ENCODE results near the gene MC2R. TPM values are rescaled to one million over a fixed set of nuclear protein-coding genes. Genes with fewer than 3 reads are reported as not detected.

MC2R gene
- total and polyA plus RNA-seq, 2 donors (not counting 1 experiment from before 2014, with no cell fraction given): not detected

DNA sequence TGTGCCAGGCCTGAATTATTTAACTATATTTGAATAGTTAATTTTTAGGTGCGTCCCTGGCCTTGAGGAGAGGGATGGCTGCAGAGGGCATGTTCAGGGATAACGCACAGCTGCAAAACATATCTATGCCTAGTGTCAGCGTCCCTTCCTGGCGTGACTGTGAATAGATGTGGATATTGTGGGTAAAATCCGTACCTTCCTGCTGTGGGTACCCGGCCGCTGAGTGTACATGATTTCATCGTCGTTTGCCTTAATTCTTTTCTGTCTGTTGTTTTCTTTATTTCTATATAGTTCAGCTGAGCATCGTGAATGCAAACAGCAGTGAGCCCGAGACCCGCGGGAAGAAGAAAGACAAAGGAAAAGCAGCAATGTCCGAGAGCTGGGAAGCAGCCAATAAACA lies 25.0 kb upstream of the MC2R start:
- no peaks in the 10 kb centered on the region for H3K79me2 ChIP-seq (ENCODE audit: control insufficient read depth, insufficient read depth, low read length)
- no peaks in the 10 kb centered on the region for H3K4me1 ChIP-seq (ENCODE audit: control insufficient read depth, extremely low read depth, insufficient read depth, low read length)
- no peaks in the 10 kb centered on the region for H3K9me3 ChIP-seq (ENCODE audit: control insufficient read depth, insufficient read depth, low read depth, low read length)
- no peaks in the 10 kb centered on the region for H3K27me3 ChIP-seq (ENCODE audit: control insufficient read depth, insufficient read depth, low read length)
- no peak for DNase-seq (ENCODE audit: low read depth in 2 of 2)
- no peak overlapping the region for H2AFZ ChIP-seq (ENCODE audit: low read length)
- TF ChIP-seq, protein P1, sequence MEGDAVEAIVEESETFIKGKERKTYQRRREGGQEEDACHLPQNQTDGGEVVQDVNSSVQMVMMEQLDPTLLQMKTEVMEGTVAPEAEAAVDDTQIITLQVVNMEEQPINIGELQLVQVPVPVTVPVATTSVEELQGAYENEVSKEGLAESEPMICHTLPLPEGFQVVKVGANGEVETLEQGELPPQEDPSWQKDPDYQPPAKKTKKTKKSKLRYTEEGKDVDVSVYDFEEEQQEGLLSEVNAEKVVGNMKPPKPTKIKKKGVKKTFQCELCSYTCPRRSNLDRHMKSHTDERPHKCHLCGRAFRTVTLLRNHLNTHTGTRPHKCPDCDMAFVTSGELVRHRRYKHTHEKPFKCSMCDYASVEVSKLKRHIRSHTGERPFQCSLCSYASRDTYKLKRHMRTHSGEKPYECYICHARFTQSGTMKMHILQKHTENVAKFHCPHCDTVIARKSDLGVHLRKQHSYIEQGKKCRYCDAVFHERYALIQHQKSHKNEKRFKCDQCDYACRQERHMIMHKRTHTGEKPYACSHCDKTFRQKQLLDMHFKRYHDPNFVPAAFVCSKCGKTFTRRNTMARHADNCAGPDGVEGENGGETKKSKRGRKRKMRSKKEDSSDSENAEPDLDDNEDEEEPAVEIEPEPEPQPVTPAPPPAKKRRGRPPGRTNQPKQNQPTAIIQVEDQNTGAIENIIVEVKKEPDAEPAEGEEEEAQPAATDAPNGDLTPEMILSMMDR (conservative IDR thresholded peaks at IDR 0.05 in 1 of 2, IDR thresholded peaks at IDR 0.05 in 1 of 2; ENCODE audit: low read depth in 1 of 2, low read length in 2 of 2): no peak
- no peak for TF ChIP-seq EZH2 (IDR thresholded peaks at IDR 0.05; ENCODE audit: low read length, missing control alignments)
- no peak overlapping the region for H3K4me3 ChIP-seq (replicated peaks in 1 of 4; ENCODE audit: control extremely low read depth in 1 of 4, insufficient read depth in 1 of 4, low read depth in 3 of 4, low read length in 4 of 4)
- H3K27ac ChIP-seq (ENCODE audit: insufficient read depth, low read length): no peak overlapping the region
- no peaks in the 10 kb centered on the region for H3K36me3 ChIP-seq (ENCODE audit: control insufficient read depth, insufficient read depth, low read length)
- H3K9ac ChIP-seq (ENCODE audit: insufficient read depth, low read length): no peak overlapping the region
- H3K4me2 ChIP-seq (ENCODE audit: extremely low read depth, insufficient read depth, low read length): no peak overlapping the region
- no peaks in the 10 kb centered on the region for H4K20me1 ChIP-seq (ENCODE audit: control insufficient read depth, extremely low read depth, insufficient read depth, low read length)

DNA sequence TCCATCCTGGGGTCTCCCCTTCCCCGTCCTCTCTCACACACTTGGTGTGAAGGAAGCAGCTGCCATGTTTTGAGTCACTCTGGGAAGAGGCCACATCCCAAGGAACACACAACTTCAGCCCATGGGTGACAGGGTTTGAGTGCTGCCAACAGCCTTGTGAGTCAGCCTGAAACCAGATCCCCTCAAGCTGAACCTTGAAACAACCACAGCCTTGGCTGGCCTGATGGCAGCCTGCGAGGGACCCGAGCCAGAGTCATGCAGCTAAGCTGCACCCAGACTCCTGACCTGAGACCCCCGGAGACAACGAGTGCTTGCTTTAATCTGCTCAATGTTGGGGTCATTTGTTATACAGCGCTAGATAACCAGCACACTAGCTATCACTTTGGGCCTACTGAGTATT lies 19.3 kb upstream of the MC2R start:
- DNase-seq (ENCODE audit: low read depth in 2 of 2): no peak
- Histone ChIP-seq H4K20me1 (ENCODE audit: control insufficient read depth, extremely low read depth, insufficient read depth, low read length) (no peaks in the 10 kb centered on the region), H3K4me2 (ENCODE audit: extremely low read depth, insufficient read depth, low read length) (no peak overlapping the region), H3K79me2 (ENCODE audit: control insufficient read depth, insufficient read depth, low read length) (no peaks in the 10 kb centered on the region), H3K27me3 (ENCODE audit: control insufficient read depth, insufficient read depth, low read length) (no peaks in the 10 kb centered on the region), H3K36me3 (ENCODE audit: control insufficient read depth, insufficient read depth, low read length) (no peaks in the 10 kb centered on the region), H3K27ac (ENCODE audit: insufficient read depth, low read length) (no peak overlapping the region), H3K4me1 (ENCODE audit: control insufficient read depth, extremely low read depth, insufficient read depth, low read length) (no peaks in the 10 kb centered on the region), H3K4me3 (replicated peaks in 1 of 4; ENCODE audit: control extremely low read depth in 1 of 4, insufficient read depth in 1 of 4, low read depth in 3 of 4, low read length in 4 of 4) (no peak overlapping the region), H3K9ac (ENCODE audit: insufficient read depth, low read length) (no peak overlapping the region), H3K9me3 (ENCODE audit: control insufficient read depth, insufficient read depth, low read depth, low read length) (no peaks in the 10 kb centered on the region), H2AFZ (ENCODE audit: low read length) (no peak overlapping the region)
- TF ChIP-seq EZH2 (IDR thresholded peaks at IDR 0.05; ENCODE audit: low read length, missing control alignments): no peak
- TF ChIP-seq, protein P1 (conservative IDR thresholded peaks at IDR 0.05 in 1 of 2, IDR thresholded peaks at IDR 0.05 in 1 of 2; ENCODE audit: low read depth in 1 of 2, low read length in 2 of 2): no peak

DNA sequence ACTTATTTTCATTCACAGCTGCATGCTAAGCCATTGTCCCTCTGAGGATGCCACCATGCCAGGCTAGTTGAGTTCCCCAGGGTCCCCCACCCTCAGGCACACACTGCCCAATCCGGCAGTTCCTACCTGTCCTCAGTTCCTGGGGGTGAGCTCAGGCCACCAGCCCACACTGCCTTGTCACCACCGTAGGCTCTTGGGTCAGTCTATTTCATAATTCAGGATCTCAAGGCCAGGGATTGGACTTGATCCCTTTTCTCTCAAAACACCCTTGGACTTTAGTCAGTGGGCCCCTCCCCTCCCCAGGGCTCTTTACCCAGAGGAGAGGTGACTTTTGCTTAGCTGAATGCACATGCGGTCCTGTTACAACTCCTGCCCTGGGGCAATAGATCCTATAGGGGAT lies 18.7 kb upstream of the MC2R start:
- Histone ChIP-seq H3K4me1 (ENCODE audit: control insufficient read depth, extremely low read depth, insufficient read depth, low read length) (no peaks in the 10 kb centered on the region), H3K4me3 (replicated peaks in 1 of 4; ENCODE audit: control extremely low read depth in 1 of 4, insufficient read depth in 1 of 4, low read depth in 3 of 4, low read length in 4 of 4) (no peak overlapping the region), H3K36me3 (ENCODE audit: control insufficient read depth, insufficient read depth, low read length) (no peaks in the 10 kb centered on the region), H2AFZ (ENCODE audit: low read length) (no peak overlapping the region), H3K79me2 (ENCODE audit: control insufficient read depth, insufficient read depth, low read length) (no peaks in the 10 kb centered on the region), H3K4me2 (ENCODE audit: extremely low read depth, insufficient read depth, low read length) (no peak overlapping the region), H3K27me3 (ENCODE audit: control insufficient read depth, insufficient read depth, low read length) (no peaks in the 10 kb centered on the region), H3K9me3 (ENCODE audit: control insufficient read depth, insufficient read depth, low read depth, low read length) (no peaks in the 10 kb centered on the region), H4K20me1 (ENCODE audit: control insufficient read depth, extremely low read depth, insufficient read depth, low read length) (no peaks in the 10 kb centered on the region), H3K9ac (ENCODE audit: insufficient read depth, low read length) (no peak overlapping the region), H3K27ac (ENCODE audit: insufficient read depth, low read length) (no peak overlapping the region)
- TF ChIP-seq, protein P1 (conservative IDR thresholded peaks at IDR 0.05 in 1 of 2, IDR thresholded peaks at IDR 0.05 in 1 of 2; ENCODE audit: low read depth in 1 of 2, low read length in 2 of 2): no peak
- no peak for TF ChIP-seq EZH2 (IDR thresholded peaks at IDR 0.05; ENCODE audit: low read length, missing control alignments)
- no peak for DNase-seq (ENCODE audit: low read depth in 2 of 2)

Measured in fibroblast of lung (primary cell).